ENCODE results near the gene DHRS12. TPM values are rescaled to one million over a fixed set of nuclear protein-coding genes. Genes with fewer than 3 reads are reported as not detected.

The DHRS12 gene
- total RNA-seq, 1 experiment from 2014 or later = 14.1 TPM

DNA sequence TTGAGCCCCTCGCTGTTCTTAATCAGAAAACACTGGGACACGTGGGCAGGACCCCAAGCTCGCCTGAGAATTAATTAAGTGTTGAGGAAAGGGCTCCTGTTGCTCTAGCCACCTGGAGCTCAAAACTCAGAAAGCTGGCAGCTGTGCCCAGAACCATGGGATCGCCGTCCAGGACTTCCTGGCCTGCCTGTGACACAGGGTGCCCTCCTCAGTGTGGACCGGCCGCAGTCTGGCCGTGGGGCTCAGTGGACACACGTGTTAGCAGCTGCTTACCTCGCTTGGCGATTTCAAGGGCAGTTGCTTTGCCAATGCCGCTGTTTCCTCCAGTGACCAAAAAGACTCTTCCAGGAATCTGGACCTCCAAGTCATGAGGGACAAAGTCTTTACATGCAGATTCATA is 4.7 kb downstream of the DHRS12 start:
- POLR2A ChIA-PET = interaction anchor here (0.5 to 2.1 kb wide), 2 partner anchors 346 to 443 kb away, joined by 3 to 13 read pairs; partner anchors contain the start of gene INTS6
- no peaks in the 10 kb centered on the region for H3K4me1 Mint-ChIP-seq (ENCODE audit: low read depth, unreplicated experiment)

DNA sequence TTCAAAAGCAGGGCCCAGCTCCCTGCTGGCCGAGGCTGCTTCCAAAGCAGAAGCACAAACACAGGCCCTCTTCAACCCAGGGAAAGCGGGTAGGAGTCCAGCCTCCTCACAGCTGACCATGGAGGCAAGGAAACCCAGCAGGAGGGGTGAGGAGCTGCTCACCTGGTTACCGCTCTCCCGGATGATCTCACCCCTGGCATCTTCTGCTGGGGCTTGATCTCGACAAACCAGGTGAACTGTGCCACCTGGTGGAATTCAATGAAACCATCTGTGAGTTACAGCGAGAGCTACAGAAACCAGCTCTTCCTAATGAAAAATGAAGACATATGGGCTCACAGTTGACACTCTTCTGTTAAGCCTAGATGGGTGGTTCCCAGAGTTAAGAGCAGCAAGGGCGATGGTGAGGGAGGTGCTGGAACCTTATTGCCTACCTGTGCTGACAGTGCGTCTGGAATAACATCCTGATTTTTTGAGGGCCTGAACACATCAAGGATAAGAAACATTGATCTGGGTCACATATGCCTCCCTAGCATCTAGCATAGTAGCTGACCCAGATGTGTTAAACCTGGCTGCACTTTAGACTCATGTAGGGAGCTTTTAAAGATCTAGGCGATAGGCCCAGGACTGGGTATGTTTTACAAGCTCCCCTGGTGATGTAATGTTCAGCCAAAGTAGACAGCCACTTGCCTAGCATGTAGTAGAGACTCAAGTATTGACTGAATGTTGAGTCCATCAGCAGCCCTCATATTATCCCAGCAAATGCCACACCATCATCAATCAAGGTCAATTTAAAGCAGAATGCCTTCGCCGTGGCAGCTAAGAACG is 6.1 kb downstream of the DHRS12 start:
- Mint-ChIP-seq H3K4me1 (ENCODE audit: low read depth, unreplicated experiment) (no peaks in the 10 kb centered on the region), H3K36me3 (ENCODE audit: insufficient read depth, unreplicated experiment) (peaks cover 4% of the 10 kb centered on the region), H3K27ac (ENCODE audit: unreplicated experiment) (no peak overlapping the region), H3K4me3 (ENCODE audit: unreplicated experiment) (no peak overlapping the region), H3K27me3 (ENCODE audit: insufficient read depth, unreplicated experiment) (no peaks in the 10 kb centered on the region), H3K9me3 (ENCODE audit: unreplicated experiment) (no peaks in the 10 kb centered on the region)
- H3K9me3 ChIP-seq = no peaks in the 10 kb centered on the region
- peak; percentile 68 to 72 for DNase-seq
- CTCF ChIA-PET = interaction anchor here (0.6 to 2.0 kb wide), 18 partner anchors 17 to 672 kb away, joined by 3 to 20 read pairs (median 4); partner anchors contain the start of gene INTS6
- H3K36me3 ChIP-seq (ENCODE audit: control insufficient read depth, insufficient read depth, low read length) = no peaks in the 10 kb centered on the region; the same call in 1 of the 2 replicates
- H3K4me1 ChIP-seq = peaks cover 13% of the 10 kb centered on the region; the same call in 1 of the 2 replicates
- POLR2A ChIA-PET = interaction anchor here (2.1 kb wide), 1 partner anchor 345 kb away, joined by 13 read pairs; the partner anchor contains the start of gene INTS6
- intact Hi-C loops (cut with micrococcal nuclease; ENCODE audit: unreplicated experiment) = loop anchor here (1.0 to 5.0 kb wide), 4 partner anchors 353 to 651 kb away; no protein-coding TSS in a partner anchor
- TF ChIP-seq, protein P1, sequence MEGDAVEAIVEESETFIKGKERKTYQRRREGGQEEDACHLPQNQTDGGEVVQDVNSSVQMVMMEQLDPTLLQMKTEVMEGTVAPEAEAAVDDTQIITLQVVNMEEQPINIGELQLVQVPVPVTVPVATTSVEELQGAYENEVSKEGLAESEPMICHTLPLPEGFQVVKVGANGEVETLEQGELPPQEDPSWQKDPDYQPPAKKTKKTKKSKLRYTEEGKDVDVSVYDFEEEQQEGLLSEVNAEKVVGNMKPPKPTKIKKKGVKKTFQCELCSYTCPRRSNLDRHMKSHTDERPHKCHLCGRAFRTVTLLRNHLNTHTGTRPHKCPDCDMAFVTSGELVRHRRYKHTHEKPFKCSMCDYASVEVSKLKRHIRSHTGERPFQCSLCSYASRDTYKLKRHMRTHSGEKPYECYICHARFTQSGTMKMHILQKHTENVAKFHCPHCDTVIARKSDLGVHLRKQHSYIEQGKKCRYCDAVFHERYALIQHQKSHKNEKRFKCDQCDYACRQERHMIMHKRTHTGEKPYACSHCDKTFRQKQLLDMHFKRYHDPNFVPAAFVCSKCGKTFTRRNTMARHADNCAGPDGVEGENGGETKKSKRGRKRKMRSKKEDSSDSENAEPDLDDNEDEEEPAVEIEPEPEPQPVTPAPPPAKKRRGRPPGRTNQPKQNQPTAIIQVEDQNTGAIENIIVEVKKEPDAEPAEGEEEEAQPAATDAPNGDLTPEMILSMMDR (IDR thresholded peaks at IDR 0.05; ENCODE audit: insufficient read depth in 1 of 2, low read depth in 1 of 2, low read length in 1 of 2, severe bottlenecking in 1 of 2, unreplicated experiment in 1 of 2) = peak; percentile 59 to 69
- H3K27me3 ChIP-seq (replicated peaks; ENCODE audit: control insufficient read depth, insufficient read depth, low read length) = no peaks in the 10 kb centered on the region
- no TSS peak for BruUV-seq (replicated peaks)
- no peak overlapping the region for H3K4me3 ChIP-seq (ENCODE audit: low read depth, low read length)

More for the DNA sequence above, 4.7 kb downstream of the DHRS12 start:
- Mint-ChIP-seq H3K27me3 (ENCODE audit: insufficient read depth, unreplicated experiment) (no peaks in the 10 kb centered on the region), H3K36me3 (ENCODE audit: insufficient read depth, unreplicated experiment) (peaks cover 12% of the 10 kb centered on the region), H3K9me3 (ENCODE audit: unreplicated experiment) (no peaks in the 10 kb centered on the region), H3K27ac (ENCODE audit: unreplicated experiment) (no peak overlapping the region), H3K4me3 (ENCODE audit: unreplicated experiment) (no peak overlapping the region)
- TF ChIP-seq, protein P1 (IDR thresholded peaks at IDR 0.05; ENCODE audit: insufficient read depth in 1 of 2, low read depth in 1 of 2, low read length in 1 of 2, severe bottlenecking in 1 of 2, unreplicated experiment in 1 of 2) = no peak
- no TSS peak for BruUV-seq (replicated peaks)
- Histone ChIP-seq H3K9me3 (no peaks in the 10 kb centered on the region), H3K27me3 (replicated peaks; ENCODE audit: control insufficient read depth, insufficient read depth, low read length) (no peaks in the 10 kb centered on the region), H3K36me3 (ENCODE audit: control insufficient read depth, insufficient read depth, low read length) (no peaks in the 10 kb centered on the region; the same call in 1 of the 2 replicates), H3K4me3 (ENCODE audit: low read depth, low read length) (no peak overlapping the region), H3K4me1 (peaks cover 8% of the 10 kb centered on the region; the same call in 1 of the 2 replicates)
- no peak for DNase-seq
- CTCF ChIA-PET = no interaction called here
- intact Hi-C loops (cut with micrococcal nuclease; ENCODE audit: unreplicated experiment) = loop anchor here (5.0 kb wide), 2 partner anchors 512 to 652 kb away; no protein-coding TSS in a partner anchor

DNA sequence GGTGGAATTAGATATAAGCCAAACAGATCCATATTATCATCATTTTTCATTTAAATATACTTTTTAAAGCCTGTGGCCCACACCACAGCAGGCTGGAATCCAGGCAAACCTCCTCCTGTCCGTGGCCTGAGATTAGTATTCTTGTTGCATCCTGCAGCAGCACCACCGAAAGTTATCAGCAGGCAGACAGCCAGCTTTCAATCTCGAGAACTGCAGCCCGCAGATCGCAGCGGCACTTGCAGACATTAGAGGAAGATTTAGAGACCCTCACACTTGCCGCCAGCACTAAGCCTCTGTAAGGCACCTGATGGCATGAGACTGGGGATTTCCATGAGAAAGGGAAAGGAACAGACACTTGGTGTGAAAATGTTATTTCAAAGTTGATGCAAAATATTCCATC is 7.4 kb downstream of the DHRS12 start:
- Mint-ChIP-seq H3K27me3 (ENCODE audit: insufficient read depth, unreplicated experiment) (no peaks in the 10 kb centered on the region), H3K9me3 (ENCODE audit: unreplicated experiment) (no peaks in the 10 kb centered on the region), H3K27ac (ENCODE audit: unreplicated experiment) (no peak overlapping the region), H3K36me3 (ENCODE audit: insufficient read depth, unreplicated experiment) (peaks cover 4% of the 10 kb centered on the region), H3K4me1 (ENCODE audit: low read depth, unreplicated experiment) (no peaks in the 10 kb centered on the region), H3K4me3 (ENCODE audit: unreplicated experiment) (no peak overlapping the region)
- Histone ChIP-seq H3K4me1 (0 out of 2 replicates have a peak, but pooled peaks cover 8% of the 10 kb centered on the region), H3K4me3 (ENCODE audit: low read depth, low read length) (no peak overlapping the region), H3K36me3 (ENCODE audit: control insufficient read depth, insufficient read depth, low read length) (no peaks in the 10 kb centered on the region; the same call in 1 of the 2 replicates), H3K9me3 (no peaks in the 10 kb centered on the region), H3K27me3 (replicated peaks; ENCODE audit: control insufficient read depth, insufficient read depth, low read length) (no peaks in the 10 kb centered on the region)
- POLR2A ChIA-PET = no interaction called here
- intact Hi-C loops (cut with micrococcal nuclease; ENCODE audit: unreplicated experiment) = loop anchor here (2.0 to 5.0 kb wide), 3 partner anchors 352 to 649 kb away; no protein-coding TSS in a partner anchor
- TF ChIP-seq, protein P1 (IDR thresholded peaks at IDR 0.05; ENCODE audit: insufficient read depth in 1 of 2, low read depth in 1 of 2, low read length in 1 of 2, severe bottlenecking in 1 of 2, unreplicated experiment in 1 of 2) = no peak
- BruUV-seq (replicated peaks) = no TSS peak
- CTCF ChIA-PET = interaction anchor here (1.9 kb wide), 2 partner anchors 343 to 362 kb away, joined by 11 to 20 read pairs; partner anchors contain the start of gene INTS6
- DNase-seq = no peak

Data from Caco-2 (cell line).